HFF-Myc (cell line): ENCODE results near the gene TOR1B.
"Not testable (repeated sequence)": the region's sequence is repeated elsewhere in the genome, so short reads cannot be mapped to it uniquely, and the experiment has no call there.

Experiments used
- DNase-seq: peaks from one replicate; pipeline ENCODE4 v3.0.0-alpha.2; 2011; ENCODE audit warnings: low read depth; ENCODE audit errors: extremely low read depth
- H3K4me3 ChIP-seq: replicated peaks from 2 replicates; pipeline ENCODE4 v1.5.1; 2011; ENCODE audit warnings: low read depth, mild to moderate bottlenecking, control low read depth, low read length
- TF ChIP-seq, protein P1 (sequence below): IDR thresholded peaks from 2 replicates; pipeline ENCODE4 v1.5.1; 2012; ENCODE audit warnings: mild to moderate bottlenecking, low read depth, low read length, control low read depth; ENCODE audit errors: missing control alignments

The TOR1B gene

DNA sequence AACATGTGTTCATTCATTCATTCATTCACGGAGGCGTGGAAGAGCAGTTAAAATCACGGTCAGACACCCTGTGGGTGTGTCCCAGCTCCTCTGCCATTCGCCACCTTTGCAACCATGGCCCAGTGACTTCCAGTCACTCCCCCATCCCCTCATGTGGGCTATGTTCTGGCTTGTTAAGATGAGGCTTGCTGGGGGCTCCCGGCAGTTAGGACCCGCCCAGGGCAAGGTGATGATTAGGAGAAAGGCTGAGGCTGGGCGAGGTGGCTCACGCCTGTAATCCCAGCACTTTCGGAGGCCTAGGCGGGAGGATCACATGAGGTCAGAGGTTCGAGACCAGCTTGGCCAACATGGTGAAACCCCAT, 25.2 kb upstream of the TOR1B start:
- no peak overlapping the region for H3K4me3 ChIP-seq
- TF ChIP-seq, protein P1, sequence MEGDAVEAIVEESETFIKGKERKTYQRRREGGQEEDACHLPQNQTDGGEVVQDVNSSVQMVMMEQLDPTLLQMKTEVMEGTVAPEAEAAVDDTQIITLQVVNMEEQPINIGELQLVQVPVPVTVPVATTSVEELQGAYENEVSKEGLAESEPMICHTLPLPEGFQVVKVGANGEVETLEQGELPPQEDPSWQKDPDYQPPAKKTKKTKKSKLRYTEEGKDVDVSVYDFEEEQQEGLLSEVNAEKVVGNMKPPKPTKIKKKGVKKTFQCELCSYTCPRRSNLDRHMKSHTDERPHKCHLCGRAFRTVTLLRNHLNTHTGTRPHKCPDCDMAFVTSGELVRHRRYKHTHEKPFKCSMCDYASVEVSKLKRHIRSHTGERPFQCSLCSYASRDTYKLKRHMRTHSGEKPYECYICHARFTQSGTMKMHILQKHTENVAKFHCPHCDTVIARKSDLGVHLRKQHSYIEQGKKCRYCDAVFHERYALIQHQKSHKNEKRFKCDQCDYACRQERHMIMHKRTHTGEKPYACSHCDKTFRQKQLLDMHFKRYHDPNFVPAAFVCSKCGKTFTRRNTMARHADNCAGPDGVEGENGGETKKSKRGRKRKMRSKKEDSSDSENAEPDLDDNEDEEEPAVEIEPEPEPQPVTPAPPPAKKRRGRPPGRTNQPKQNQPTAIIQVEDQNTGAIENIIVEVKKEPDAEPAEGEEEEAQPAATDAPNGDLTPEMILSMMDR, result no peak
- DNase-seq, result no peak

DNA sequence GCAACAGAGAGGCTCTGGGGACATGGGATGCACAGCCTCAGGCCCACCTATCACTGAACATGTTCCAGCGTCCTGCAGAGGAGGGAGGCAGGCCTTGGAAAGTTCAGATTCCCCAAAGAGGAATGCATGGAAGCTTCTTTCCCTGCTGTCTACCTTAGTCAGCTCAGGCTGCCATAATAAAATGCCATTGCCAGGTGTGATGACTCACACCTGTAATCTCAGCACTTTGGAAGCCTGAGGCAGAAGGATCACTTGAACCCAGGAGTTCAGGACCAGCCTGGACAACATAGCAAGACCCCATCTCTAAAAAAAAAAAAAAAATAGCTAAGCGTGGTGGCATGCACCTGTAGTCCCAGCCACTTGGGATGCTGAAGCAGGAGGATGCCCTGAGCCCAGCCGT, 24.5 kb upstream of the TOR1B start:
- DNase-seq, result no peak
- H3K4me3 ChIP-seq, result no peak overlapping the region
- TF ChIP-seq, protein P1, result no peak

DNA sequence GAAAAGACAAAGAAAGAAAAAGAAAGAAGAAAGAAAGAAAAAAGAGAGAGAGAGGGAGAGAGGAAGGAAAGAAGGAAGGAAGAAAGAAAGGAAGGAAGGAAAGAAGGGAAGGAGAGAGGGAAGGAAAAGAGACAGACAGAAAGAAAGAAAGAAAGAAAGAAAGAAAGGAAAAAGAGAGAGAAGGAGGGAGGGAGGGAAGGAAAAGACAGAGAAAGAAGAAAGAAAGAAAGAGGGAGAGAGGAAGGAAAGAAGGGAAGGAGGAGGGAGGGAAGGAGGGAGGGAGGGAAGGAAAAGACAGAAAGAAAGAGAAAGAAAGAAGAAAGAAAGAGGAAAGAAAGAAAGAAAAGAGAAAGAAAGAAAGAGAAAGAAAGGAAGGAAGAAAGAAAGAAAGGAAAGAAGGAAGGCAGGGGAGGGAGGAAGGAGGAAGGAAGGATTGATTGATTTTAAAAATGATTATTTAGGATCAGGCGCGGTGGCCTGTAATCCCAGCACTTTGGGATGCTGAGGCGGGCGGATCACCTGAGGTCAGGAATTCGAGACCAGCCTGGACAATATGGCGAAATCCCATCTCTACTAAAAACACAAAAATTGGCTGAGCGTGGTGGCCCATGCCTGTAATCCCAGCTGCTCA, 23.3 kb upstream of the TOR1B start:
- no peak overlapping the region for H3K4me3 ChIP-seq
- no peak for DNase-seq
- TF ChIP-seq, protein P1, result no peak

DNA sequence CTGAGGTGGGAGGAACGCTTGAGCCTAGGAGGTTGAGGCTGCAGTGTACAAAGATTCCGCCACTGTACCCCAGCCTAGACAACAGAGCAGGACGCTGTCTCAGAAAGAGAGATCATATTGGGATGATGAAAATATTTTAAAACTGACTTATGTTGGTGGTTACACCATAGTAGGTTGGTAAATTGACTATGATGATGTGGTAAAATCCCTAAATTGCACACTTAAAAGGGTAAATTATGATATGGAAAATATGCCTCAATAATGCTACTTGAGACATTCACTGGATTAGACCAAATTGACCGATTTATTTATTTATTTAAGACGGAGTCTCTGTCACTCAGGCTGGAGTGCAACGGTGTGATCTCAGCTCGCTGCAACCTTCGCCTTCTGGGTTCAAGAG, 21.9 kb upstream of the TOR1B start:
- no peak overlapping the region for H3K4me3 ChIP-seq
- DNase-seq, result no peak
- TF ChIP-seq, protein P1, result no peak

DNA sequence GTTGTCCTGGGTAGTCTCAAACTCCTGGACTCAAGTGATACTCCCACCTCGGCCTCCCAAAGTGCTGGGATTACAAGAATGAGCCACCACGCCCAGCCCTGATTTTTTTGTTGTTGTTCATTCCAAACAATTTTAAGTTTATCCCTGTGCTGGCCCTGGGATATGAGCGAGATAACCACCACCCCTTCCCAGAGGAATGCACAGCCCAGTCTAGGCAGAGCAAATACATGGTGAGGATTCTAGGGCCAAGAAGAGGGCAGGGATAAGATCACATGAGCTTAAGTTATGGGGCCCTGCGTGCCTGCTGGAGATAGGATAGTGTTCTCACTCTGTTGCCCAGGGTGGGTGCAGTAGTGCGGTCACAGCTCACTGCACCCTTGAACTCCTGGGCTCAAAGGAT, 21.0 kb upstream of the TOR1B start:
- TF ChIP-seq, protein P1, result no peak
- no peak for DNase-seq
- no peak overlapping the region for H3K4me3 ChIP-seq

DNA sequence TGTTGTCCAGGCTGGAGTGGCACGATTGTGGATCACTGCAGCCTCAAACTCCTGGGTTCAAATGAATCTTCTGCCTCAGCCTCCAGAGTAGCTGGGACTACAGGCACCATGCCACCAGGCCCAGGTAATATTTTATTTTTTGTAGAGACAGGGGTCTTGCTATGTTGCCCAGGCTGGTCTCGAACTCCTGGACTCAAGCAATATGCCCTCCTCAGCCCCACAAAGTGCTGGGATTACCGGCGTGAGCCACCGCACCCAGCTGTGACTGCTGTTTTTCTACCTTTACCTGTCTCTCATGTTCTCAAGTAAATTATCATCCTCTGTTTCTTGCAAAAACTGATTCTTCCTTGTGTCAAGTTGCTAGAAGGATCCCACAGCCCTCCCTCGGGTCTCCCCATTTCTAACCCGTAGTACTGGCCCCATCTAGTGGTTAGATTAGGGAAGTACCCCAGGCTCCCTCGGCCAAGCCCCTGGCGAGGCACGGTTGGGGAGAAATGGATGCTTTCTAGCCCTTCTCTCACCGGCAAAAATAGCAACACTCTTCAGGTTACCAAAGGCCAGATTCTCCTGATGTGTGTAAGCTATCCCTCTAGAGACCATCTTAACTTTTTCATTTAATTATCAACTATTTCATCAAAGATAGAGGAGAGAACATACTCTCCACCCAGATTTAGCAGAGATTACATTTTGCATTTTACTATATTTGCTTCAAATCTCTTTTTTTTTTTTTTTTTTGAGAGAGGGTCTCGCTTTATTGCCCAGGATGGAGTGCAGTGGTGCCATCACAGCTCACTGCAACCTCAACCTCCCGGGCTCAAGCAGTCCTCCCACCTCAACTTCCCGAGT, 19.2 kb upstream of the TOR1B start:
- H3K4me3 ChIP-seq, result no peak overlapping the region
- TF ChIP-seq, protein P1, result peak; percentile 88
- DNase-seq, result peak; percentile 42

DNA sequence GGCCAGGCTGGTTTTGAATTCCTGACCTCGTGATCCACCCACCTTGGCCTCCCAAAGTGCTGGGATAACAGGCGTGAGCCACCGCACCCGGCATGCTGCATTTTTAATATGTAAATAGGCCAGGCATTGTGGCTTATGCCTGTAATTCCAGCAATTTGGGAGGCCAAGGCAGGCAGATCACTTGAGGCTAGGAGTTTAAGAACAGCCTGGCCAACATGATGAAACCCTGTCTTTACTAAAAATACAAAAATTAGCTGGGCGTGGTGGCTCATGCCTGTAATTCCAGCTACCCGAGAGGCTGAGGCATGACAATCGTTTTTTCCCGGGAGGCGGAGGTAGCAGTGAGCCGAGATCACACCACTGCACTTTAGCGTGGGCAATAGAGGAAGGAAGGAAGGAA, 18.0 kb upstream of the TOR1B start:
- H3K4me3 ChIP-seq, DNase-seq: not testable (repeated sequence)
